Glomerular visceral epithelial cell (primary cell): ENCODE results near the gene SAMD4A.

Experiments used
- DNase-seq: peaks from one replicate; pipeline ENCODE4 v3.0.0-alpha.2; 2016; ENCODE audit errors: extremely low spot score

Gene SAMD4A

DNA sequence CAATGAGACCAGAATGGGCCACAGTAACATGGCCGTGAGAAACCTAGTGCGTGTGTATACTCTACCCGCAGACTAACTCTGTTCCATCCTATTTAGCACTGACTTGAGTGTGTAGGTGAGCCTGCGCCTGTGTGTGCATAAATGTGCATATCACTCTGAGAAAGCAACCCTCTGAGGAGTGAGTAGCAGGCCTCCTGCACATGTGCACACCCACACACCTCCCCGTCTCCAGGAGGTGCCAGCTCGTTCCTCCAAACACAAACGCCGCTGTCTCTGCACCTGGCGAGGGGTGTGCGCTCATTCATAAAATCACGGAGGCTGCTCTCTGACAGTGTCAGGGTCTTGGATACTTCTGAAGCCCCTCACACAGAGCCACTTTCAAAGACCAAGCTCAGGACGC is 196.8 kb downstream of the SAMD4A start:
- DNase-seq, result no peak

GRCh38 chr14:54766276-54767138 is 199.6 kb downstream of the SAMD4A start:
- DNase-seq, result no peak

DNA sequence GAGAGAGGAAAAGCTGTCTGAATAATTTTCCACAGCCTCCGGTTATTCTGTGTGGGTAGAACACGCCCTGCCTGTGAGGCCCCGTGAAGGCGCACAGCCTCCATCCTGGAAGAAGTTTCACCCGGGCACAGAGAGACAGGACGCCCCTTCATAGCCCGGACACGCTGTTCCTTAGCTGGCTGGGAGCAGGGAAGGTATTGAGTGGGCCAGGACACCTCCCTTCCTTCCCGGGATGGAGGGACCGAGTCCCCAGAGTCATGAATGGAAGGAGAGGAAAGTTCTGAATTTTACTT is 200.2 kb downstream of the SAMD4A start:
- no peak for DNase-seq

DNA sequence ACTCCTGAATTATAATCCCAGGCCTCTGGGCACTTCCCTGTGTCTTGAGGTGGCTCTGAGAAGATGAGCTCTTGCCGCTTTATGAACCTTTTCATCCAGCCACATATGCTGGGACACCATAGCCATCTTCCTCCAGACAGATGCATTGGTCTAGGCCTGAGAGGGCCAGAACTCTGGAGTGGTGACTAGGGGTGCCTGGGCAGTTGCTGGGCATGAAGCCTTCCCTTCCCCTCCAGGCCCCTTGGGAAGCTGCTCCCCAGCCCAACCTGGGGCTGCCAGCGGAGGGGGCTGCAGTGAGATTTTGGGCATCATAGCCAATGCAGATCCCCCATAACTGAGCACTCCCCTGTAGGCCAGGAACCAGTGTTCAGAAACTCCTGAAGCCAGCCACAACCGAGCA is 200.5 kb downstream of the SAMD4A start:
- no peak for DNase-seq

- no peak for DNase-seq
These were observed 201.7 kb downstream of the SAMD4A start for GRCh38 chr14:54768501-54769129.

DNA sequence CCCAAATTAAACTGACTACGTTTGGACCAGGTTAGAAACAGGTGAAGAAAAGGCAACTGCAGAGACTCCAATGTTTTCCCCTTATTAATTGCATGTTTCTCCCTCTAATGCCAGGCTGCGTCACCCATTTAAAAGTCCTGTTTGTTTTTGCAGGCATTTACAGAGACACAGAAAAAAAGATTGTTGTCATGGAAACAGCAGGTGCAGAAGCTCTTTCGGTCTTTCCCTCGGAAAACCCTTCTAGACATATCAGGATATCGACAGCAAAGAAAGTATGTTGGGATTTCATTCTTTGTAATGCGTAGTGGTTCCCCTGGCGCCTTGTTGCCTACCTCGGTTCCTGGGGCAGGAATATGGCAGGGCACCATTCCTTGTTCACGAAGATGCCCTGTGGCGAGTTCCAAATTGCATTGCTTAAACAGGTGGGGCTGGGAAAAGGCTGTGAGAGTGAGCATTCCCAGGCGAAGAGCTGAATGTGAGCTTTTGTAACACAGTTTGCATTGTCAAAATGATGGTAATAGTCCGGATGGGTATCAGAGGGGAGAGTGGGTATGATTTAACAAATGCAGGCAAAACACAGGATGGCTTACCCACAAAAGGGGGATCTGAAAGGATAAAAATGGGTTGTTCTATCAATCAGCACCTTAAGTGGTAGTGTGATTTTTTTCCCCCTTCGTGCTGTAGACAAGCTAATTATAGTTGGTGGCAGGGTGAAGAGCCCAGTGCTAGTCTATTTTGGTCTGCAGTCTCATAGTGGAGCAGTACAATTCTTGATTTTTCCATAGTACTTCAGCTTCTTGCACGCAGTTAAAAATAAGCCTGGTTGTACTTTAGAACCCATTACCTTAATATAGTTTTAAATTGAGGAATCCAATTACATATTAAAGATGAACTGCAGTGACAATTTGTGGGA is 203.3 kb downstream of the SAMD4A start:
- no peak for DNase-seq

GRCh38 chr14:54771411-54772027 is 204.6 kb downstream of the SAMD4A start:
- DNase-seq, result no peak

DNA sequence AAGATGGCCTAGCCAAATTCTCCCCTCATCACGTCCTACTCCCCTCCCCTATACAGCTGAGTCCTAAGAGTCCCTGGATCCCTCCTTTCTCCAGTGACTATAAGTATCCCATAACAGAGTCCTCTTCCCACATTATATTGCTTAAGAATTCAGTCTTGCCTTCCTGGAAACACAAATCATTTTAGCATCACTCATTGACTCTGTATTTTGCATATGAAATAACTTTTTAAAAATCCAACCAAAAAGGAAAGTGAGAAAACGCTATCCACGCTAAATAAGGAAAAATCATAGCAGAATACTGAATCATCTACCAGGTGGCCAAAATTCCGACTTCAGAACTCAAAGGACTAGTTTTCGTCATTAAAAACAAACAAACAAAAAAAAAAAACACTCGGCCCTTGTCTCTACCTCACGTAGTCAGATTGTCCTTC is 205.5 kb downstream of the SAMD4A start:
- no peak for DNase-seq

DNA sequence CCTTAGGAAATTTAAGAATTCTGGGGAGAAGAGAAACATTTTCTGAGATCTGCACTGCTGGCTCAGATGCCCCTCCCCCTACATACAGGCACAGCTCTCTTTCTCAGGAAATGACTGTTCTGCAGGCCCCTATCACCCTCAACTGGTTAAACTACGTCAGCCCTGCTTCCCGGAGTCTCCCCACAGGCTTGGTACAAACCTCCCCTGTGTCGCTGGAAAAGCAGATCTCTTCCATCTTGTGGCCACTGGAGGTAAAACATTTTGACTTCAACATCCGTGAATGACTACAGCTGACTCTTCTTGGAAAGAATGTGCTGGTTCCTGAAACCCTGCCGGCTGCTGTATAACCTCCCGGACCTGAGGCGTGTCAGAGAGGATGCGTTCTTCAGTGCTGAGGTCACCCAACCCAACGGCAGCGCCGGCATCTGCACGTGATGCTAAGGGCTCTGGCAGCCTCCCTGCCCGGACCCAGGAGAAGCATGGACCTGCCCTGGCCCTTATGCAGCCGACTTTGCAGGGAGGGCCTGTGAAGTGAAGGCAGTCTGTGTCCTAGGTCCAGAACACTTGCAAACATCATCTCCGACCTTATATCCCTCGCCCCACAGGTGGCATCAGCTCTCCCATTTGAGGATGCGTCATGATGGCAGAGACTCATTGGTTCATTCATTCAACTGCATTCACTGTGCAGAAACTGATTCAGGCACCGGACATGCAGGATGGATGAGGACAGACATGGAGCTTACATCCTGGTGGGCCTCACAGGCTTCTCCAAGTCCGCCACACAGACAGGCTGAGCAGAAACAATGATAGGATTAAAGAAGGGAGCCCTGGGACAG is 206.5 kb downstream of the SAMD4A start:
- DNase-seq, result peak; percentile 99

- DNase-seq, result no peak
These were observed 207.9 kb downstream of the SAMD4A start for GRCh38 chr14:54774824-54775223.

GRCh38 chr14:54775486-54776140 is 208.7 kb downstream of the SAMD4A start:
- no peak for DNase-seq

GRCh38 chr14:54776361-54777001 is 209.6 kb downstream of the SAMD4A start:
- peak; percentile 67 for DNase-seq

DNA sequence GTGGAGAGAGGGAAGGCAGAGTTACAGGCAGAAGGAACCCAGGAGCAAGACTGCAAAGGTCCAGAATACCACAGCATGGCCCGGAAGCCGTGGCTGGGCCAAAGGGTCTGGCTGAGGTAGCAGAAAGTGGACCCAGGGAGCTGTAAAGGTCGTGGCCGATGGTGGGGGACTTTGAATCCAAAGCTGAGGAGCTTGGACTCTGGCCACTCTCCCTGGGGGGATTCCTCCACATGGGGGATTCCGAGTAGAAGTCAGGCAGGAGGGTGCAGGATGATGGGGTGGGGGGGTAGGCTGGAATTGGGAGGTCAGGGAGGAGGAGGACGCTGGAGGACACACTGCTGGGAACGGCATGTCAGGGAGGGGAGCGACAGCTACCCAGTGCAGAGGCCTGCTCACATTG is 210.5 kb downstream of the SAMD4A start:
- DNase-seq, result no peak

DNA sequence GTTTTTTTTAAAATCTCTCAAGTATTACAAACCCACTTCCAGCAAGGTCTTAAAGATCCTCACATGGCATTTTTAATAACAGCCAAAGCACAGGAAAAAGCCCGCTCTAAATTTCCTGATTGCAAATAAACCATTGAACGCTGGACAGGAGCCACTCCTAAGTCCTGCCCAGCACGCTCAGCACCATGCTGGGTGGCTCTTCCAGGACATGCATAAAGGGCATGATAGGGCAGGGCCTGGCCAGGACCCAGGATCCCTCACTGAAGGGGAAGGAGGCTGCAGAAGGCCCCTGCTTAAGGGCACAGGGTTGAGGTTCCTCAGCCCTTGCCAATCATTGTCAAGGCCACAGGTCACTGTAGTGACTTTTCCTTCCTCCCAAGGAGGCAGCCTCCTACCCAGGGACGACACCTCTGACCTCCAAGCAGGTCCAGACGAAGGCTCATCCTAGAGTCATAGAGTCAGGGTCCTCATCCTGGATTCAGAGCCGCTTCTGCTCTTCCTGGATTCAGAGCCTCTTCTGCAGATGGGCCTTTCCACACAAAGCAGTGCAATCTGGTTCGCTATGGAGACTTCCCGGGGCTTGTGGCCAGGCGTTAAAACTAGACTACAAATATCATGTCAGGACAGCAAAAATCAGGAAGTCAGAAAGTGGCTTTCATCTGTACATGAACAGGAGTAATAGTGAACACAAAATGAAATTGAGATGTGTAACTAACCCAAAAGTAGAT is 211.9 kb downstream of the SAMD4A start:
- DNase-seq, result no peak

GRCh38 chr14:54781080-54781479 is 214.2 kb downstream of the SAMD4A start:
- no peak for DNase-seq

DNA sequence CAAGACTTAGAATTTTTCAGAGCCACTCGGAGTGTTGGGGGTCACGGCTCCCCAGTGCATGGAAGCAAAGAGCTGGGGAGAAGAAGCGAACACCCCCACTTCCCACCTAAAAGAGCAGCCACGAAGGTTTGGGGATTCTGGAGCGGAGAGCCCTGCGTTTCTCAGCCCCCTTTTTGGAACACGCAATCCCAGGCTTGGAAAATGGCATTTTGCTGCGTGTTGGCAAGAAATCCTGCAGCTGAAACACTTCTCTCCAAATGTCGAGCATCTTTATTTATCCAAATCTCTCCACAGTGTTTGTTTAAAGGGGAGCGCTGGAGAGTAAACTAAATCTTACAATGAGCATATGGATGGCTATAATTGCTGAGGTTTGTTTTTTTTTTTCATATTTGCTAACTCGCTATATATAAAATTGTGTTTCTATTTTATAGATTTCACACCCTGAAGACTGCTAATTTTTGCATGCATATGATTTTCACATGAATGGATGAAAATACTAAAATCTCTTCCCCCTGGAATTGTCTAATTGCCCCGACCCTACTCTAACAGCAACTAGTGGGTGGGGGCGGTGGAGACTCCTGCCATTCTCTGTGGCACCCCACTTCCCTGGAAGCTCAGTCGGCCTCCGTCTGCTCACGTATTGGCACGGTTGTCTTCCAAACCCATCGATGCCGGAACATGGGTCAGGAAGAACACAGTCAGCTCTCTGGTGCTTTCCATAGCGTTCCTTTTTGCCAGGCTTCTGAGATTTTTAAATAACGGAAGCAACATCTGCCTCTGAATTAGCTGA is 215.2 kb downstream of the SAMD4A start:
- no peak for DNase-seq

DNA sequence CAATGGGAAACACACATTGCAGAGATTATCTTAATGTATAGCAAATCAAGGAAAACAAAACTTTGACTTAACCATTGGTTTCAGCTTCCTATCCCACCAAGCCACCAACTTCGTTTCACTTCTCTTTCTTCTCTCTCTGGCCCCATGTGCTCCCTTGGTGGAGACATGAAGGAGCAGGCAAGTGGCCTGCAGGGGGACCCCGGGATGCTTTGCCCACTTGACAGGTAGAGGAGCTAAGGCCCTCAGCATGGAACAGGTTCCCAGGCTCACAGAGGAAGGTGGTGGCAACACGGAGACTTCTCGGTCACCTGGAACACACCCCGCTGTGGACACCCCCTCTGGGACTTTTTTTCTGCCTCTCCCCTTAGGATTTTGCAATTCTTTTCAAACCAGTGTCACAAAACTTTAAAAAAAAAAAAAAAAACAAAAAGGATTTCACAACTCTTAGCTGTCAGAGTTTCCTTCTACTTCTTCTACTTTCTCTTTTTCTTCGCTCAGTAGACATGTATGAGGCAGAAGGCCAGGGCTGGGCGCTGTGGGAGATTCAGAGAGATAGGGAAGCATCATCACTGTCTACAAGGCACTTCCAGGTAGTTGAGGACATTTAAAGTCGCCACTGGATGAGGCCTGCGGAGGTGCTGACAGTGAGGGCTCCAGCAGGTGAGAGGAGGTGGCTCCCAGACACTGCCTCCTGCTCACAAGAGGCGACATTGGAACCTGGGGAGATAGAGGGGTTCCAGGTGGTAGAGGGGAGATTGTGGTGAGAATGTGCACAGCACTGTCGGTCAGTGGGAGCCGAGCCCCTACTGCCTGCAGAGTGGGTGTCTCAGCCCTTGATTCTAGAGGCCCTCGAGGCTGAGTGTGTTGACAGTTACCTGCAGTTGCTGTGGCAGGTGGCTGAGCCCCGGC is 216.1 kb downstream of the SAMD4A start:
- DNase-seq, result no peak

- DNase-seq, result no peak
These were observed 216.7 kb downstream of the SAMD4A start for GRCh38 chr14:54783660-54784015.
